Fibroblast of mammary gland (primary cell): ENCODE data around the gene ZBTB21.
"Not testable (repeated sequence)": the region's sequence is repeated elsewhere in the genome, so short reads cannot be mapped to it uniquely, and the experiment has no call there.

Experiments used
- DNase-seq: peaks from one replicate; pipeline ENCODE4 v3.0.0-alpha.2; 2010; ENCODE audit warnings: low read depth
- H3K4me3 ChIP-seq: 2 replicates; pipeline ENCODE4 v1.5.1; 2011; ENCODE audit warnings: low read depth, mild to moderate bottlenecking, low read length, moderate library complexity; ENCODE audit not compliant: control insufficient read depth
- TF ChIP-seq, protein P1 (sequence below): conservative IDR thresholded peaks from 2 replicates; pipeline ENCODE4 v1.5.1; 2011; ENCODE audit warnings: low read depth, low read length, inconsistent platforms; ENCODE audit not compliant: control insufficient read depth, insufficient read depth

Gene ZBTB21

DNA sequence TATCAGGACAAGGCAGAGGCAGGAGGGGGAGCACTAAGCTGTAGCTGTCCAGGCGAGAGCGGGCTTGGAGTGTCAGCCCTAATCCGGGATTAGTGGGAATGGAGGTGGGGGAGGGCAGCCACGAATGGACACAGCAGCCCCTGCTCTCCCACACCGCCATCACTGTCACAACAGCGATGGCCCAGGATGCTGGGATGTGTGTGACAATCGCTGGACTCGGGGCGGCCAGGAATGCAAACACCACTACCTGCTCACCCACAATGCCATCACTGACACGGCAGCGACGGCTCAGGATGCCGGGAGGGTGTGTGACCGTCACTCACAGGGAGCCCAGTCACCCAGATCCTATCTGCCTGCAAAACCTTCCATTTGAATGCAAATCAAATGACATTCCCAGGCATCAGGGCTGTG is 59.2 kb downstream of the ZBTB21 start:
- no peak overlapping the region for H3K4me3 ChIP-seq
- no peak for DNase-seq
- TF ChIP-seq, protein P1, sequence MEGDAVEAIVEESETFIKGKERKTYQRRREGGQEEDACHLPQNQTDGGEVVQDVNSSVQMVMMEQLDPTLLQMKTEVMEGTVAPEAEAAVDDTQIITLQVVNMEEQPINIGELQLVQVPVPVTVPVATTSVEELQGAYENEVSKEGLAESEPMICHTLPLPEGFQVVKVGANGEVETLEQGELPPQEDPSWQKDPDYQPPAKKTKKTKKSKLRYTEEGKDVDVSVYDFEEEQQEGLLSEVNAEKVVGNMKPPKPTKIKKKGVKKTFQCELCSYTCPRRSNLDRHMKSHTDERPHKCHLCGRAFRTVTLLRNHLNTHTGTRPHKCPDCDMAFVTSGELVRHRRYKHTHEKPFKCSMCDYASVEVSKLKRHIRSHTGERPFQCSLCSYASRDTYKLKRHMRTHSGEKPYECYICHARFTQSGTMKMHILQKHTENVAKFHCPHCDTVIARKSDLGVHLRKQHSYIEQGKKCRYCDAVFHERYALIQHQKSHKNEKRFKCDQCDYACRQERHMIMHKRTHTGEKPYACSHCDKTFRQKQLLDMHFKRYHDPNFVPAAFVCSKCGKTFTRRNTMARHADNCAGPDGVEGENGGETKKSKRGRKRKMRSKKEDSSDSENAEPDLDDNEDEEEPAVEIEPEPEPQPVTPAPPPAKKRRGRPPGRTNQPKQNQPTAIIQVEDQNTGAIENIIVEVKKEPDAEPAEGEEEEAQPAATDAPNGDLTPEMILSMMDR = no peak

DNA sequence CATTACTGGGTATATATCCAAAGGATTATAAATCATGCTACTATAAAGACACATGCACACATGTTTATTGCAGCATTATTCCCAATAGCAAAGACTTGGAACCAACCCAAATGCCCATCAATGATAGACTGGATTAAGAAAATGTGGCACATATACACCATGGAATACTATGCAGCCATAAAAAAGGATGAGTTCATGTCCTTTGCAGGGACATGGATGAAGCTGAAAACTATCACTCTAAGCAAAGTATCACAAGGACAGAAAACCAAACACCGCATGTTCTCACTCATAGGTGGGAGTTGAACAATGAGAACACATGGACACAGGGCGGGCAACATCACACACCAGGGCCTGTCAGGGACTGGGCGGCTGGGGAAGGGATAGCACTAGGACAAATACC is 60.5 kb downstream of the ZBTB21 start:
- not testable (repeated sequence) for DNase-seq, H3K4me3 ChIP-seq

DNA sequence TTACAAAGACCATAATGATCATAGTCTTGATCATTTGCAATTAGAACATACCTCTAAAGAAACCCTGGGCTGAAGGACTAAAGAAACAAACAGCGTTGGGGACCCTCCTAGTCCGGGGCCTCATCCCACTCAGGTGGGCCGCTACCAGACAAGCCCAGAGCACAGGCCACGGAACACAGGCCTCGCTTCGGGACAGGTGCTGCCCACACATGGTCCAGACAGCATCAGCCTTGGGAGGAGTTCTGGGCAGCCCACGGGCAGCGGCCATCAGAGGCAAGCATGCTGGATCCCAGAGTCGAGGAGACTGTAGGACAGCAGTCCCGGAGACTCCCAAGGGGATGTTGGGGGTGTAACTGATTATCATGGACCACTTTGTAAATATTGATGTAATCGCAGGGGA is 61.3 kb downstream of the ZBTB21 start:
- DNase-seq = no peak
- TF ChIP-seq, protein P1 = no peak
- H3K4me3 ChIP-seq = no peak overlapping the region

DNA sequence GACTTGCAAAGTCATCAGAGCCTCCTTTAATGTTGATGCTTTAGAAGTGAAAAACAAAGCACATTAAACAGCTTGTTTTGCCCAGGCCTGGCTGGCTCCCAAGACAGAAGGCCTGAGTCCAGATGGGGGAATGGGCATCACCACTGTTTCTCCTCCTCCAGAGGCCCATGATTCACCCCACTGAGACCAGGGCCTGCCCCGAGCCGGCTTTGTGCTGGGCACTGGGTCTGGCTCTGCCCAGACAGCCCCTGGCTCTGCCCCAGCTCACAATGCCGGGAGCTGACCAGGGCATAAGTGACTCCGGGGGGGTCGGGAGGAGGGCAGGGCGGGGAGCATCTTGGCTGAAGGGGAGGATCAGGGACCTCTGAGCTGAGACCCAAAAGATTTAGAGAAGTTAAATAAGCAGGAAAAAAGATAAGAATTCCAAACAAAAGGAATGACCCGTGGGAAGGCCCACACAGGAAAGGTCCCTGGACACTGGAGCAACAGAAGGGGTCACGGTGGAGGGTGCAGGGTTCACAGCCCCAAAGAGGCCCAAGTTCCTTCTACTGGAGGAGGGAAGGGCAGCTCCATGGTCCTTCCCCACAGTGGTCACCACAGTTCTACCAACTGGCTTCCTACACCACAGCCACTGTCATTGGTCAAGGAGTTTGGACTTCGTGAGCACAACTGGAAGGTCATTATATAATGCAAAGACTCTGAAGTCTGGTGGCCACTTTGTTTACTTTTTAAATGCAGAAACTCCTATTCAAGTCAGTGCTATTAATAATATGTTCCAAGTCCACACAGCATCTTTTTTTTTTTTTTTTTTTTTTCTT is 61.9 kb downstream of the ZBTB21 start:
- peak; percentile 81 for DNase-seq
- TF ChIP-seq, protein P1 = no peak

DNA sequence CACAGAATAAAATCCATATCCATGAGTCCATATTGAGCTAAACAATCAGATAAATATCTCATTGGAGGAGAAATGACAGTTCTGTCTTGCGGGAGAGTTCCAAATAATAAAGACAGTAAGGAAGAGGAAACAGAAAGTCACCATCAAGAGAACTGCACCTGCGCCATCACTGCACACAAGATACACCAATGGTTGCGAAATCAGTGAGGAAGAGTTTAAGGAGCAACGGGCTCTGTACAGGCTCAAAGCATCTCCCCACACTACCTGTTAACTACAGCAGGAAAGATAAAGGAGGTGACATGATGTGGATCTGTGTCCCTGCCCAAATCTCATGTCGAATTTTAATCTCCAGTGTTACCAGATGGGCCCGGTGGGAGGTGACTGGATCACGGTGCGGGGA is 64.2 kb downstream of the ZBTB21 start:
- TF ChIP-seq, protein P1 = no peak
- DNase-seq = no peak
- H3K4me3 ChIP-seq = no peak overlapping the region

More for the DNA sequence above, 61.9 kb downstream of the ZBTB21 start:
- H3K4me3 ChIP-seq = no peak overlapping the region

DNA sequence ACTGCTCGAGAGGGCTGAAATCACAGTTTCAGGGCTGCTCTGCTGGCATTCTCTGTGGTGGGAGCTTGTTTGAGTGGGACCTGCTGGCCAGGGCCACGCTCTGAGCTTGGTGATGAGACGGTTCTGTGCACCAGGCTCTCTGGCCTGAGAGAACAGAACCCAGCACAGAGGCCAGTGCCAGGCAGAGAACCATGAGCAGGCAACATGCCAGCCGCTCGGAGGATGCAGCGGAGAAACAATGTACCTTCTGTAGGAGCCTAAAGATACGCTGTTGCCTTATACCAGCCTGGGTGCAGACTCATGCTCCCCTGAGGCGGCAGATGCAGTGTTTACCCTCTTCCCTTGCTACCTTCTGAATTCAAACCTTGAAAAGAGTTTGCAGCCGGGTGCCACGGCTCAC is 66.3 kb downstream of the ZBTB21 start:
- DNase-seq = no peak
- H3K4me3 ChIP-seq = no peak overlapping the region
- TF ChIP-seq, protein P1 = no peak

DNA sequence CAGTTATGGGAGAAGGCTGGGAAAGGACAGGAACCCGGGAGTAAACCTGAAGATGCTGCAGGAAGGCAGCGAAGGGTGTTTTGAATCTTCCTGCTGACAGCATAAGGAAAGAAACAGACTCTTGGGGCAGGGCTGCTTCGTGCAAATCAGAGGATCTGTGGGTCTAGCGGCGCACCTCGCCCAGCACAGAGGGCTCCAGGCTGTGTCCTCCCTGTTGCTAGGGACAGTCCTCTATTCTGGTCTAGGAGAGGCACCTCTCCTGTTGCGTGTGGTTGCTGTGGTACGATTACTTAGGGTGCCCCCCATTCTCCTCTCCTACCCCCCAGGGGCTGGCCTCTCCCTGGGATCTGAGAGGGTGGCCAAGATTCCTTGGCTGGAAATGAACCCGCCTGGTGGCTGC is 67.7 kb downstream of the ZBTB21 start:
- no peak for DNase-seq
- no peak overlapping the region for H3K4me3 ChIP-seq
- TF ChIP-seq, protein P1 = no peak
